HG02884 (cell line): Measurements from ENCODE around the gene OLFM3.

ENCODE experiments used
- ATAC-seq: cut with Tn5 transposase; IDR thresholded peaks from one replicate; pipeline ENCODE4 v1.9.1; 2021; ENCODE audit warnings: mild to moderate bottlenecking, moderate library complexity; ENCODE audit not compliant: unreplicated experiment

Gene OLFM3

GRCh38 chr1:101996825-101997465, at the start of gene OLFM3:
OLFM3 (minus strand) TSS chr1:101996926.
- no peak for ATAC-seq

- no peak for ATAC-seq
These were observed 49.0 kb upstream of the OLFM3 start for GRCh38 chr1:102045752-102046151.

- no peak for ATAC-seq
These were observed 35.8 kb upstream of the OLFM3 start for GRCh38 chr1:102032534-102032933.

- ATAC-seq = no peak
These were observed 22.8 kb upstream of the OLFM3 start for GRCh38 chr1:102019530-102019929.

DNA sequence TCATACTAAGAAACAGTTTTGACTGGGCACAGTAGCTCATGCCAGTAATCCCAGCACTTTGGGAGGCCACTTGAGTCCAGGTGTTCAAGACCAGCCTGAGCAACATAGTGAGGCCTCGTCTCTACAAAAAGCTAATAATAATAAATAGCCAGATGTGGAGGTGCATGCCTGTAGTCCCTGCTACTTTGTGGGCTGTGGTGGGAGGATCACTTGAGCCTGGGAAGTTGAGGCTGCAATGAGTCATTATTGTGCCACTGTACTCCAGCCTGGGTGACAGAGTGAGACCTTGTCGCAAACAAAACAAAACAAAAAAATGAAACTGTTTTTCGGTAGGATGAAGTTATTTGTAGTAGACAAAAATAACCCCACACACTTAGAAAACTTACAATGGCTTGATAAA, 19.0 kb upstream of the OLFM3 start:
- no peak for ATAC-seq

- no peak for ATAC-seq
These were observed 5.3 kb upstream of the OLFM3 start for GRCh38 chr1:102002057-102002456.

- no peak for ATAC-seq
These were observed 561 bp downstream of the OLFM3 start for GRCh38 chr1:101995984-101996745.

GRCh38 chr1:101993710-101994109, 3.0 kb downstream of the OLFM3 start:
- no peak for ATAC-seq

GRCh38 chr1:101992821-101993575, 3.7 kb downstream of the OLFM3 start:
- no peak for ATAC-seq

- no peak for ATAC-seq
These were observed 15.8 kb downstream of the OLFM3 start for GRCh38 chr1:101980974-101981373.

DNA sequence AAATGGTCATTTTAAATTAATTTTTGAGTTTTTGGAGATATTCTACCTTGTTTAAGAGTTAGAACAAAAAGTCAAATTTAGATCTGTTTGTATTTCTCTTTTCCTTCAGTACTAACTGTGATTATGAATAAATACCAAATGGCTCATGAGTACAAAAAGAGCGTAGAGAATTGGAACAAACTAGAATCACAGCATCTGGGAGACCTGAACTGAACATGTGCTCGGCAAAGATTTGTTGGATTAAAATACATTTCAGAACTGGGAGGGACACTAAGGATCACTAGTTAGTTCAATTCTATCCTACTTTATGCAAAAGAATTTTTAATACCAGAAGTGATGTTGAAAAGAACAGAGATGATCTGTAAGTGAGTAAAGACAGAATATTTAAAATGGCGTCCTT, 19.5 kb downstream of the OLFM3 start:
- ATAC-seq = no peak

GRCh38 chr1:101976161-101976560, 20.6 kb downstream of the OLFM3 start:
- no peak for ATAC-seq

GRCh38 chr1:101975371-101975770, 21.4 kb downstream of the OLFM3 start:
- no peak for ATAC-seq

DNA sequence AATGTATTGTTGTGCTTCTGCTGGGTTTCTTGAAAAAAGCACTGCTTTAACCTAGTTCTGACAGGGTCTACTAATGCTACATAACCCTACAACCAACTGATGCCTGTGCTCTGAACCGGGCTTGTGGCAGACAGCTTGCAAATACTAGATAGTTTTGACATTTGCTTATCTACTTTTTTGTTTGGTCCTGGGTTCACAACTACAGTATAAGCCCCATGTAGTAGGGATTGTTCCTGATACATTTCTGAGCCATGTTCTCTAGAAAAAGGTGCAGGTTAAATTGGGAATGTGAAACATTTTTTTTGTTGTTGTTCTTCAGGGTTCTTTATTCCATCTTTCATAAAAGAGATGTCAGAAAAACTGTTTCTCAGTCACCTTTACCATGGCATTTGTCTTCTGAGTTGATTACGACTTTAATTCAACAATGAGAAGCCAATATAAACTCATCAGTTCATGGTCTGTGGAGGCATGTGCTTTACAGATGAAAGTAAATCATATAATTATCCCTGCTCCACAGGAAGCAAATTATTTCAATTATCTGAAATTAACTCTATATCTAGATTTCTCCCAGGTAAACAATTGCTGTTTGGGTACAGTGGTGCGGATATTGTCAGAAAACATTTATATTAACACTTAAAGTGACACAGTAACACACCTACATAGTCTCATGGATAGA, 22.0 kb downstream of the OLFM3 start:
- no peak for ATAC-seq

DNA sequence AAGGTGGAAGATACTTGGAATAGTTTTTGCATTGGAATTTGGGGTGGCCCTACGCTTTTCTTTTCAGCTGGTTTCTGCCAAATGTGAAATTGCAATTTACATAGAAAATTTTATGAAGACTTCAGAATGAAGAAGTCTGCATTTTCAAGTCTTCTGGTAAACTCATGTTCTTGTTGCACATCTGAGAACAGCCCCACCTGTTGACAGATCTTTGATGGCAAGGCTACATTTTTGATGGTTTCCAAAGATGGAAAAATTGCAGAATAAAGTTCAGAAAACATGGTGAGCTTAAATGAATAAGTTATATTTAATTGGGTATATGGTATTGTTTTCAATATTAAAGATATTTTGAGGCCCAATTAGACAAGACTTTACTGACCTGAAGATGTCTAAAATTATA, 25.4 kb downstream of the OLFM3 start:
- no peak for ATAC-seq

GRCh38 chr1:101967871-101968270, 28.9 kb downstream of the OLFM3 start:
- ATAC-seq = no peak

- no peak for ATAC-seq
These were observed 31.4 kb downstream of the OLFM3 start for GRCh38 chr1:101965341-101965740.

GRCh38 chr1:101964708-101965107, 32.0 kb downstream of the OLFM3 start:
- no peak for ATAC-seq

GRCh38 chr1:101960142-101960541, 36.6 kb downstream of the OLFM3 start:
- ATAC-seq = no peak

- no peak for ATAC-seq
These were observed 37.3 kb downstream of the OLFM3 start for GRCh38 chr1:101959456-101959855.

DNA sequence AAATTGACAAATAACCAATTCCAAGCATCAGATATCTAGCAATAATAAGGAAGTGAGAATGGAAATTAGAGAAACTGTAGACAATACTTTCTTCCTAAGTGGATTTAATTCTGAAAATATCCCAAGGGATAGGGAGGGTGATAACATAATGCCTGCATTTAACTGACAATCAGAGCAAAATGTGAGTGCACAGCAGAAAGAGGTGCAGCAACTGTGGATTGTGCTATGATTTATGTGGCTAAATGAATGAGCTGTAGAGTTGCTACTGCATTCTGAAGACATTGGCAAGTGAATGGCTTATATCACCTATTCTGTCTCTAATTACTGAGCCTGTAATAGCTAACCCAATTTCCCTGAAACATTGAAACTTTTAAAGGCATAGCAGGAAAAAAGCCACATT, 39.0 kb downstream of the OLFM3 start:
- ATAC-seq = no peak
